WTC11 (cell line): ENCODE data around the gene KNDC1. TPM values are rescaled to one million over a fixed set of nuclear protein-coding genes. Genes with fewer than 3 reads are reported as not detected.

Experiments
- ATAC-seq: fragments of 200-7000 bp; cut with Tn5 transposase; 2 replicates; pipeline ENCODE4 v1.10.0; 2021; ENCODE audit warnings: mild to moderate bottlenecking, moderate library complexity
- CTCF ChIA-PET: fragments of 300-600 bp; sonication (Branson Sonifier 250); formaldehyde crosslinking; loops from one replicate; lab custom pipeline; 2021; ENCODE audit warnings: antibody characterized with exemption; lab: Charles Lee
- POLR2A ChIA-PET: fragments of 350-600 bp; sonication (Branson Sonifier 250); formaldehyde crosslinking; loops from one replicate; lab custom pipeline; 2021; ENCODE audit warnings: antibody characterized with exemption; lab: Charles Lee
- DNase-seq: peaks from one replicate; pipeline ENCODE4 v3.0.0; 2021; ENCODE audit warnings: low spot score
- H3K27ac Mint-ChIP-seq: 2 replicates; pipeline ENCODE4 v1.8.0; 2021; ENCODE audit warnings: mixed read lengths
- H3K27me3 Mint-ChIP-seq: 2 replicates; pipeline ENCODE4 v1.8.0; 2021; ENCODE audit warnings: low read depth, mild to moderate bottlenecking, moderate library complexity, mixed read lengths
- H3K36me3 Mint-ChIP-seq: 2 replicates; pipeline ENCODE4 v1.8.0; 2021; ENCODE audit warnings: mixed read lengths
- H3K4me1 Mint-ChIP-seq: 2 replicates; pipeline ENCODE4 v1.8.0; 2022; ENCODE audit warnings: mixed read lengths
- H3K4me3 Mint-ChIP-seq: 2 replicates; pipeline ENCODE4 v1.8.0; 2021; ENCODE audit warnings: mild to moderate bottlenecking, moderate library complexity, mixed read lengths
- H3K9me3 Mint-ChIP-seq: 2 replicates; pipeline ENCODE4 v1.8.0; 2021; ENCODE audit warnings: mixed read lengths
- ERG ChIP-seq: fragments of 250-450 bp; sonication (Bioruptor Pico); IDR thresholded peaks from 2 replicates; pipeline ENCODE4 v1.8.0; 2021; ENCODE audit warnings: mild to moderate bottlenecking
- IRF1 ChIP-seq: sonication (generic); formaldehyde crosslinking; IDR thresholded peaks from 2 replicates; pipeline ENCODE4 v1.8.0; 2023; ENCODE audit warnings: missing genetic modification reagents
- IRF2 ChIP-seq: sonication (generic); formaldehyde crosslinking; IDR thresholded peaks from 2 replicates; pipeline ENCODE4 v1.8.0; 2022; ENCODE audit warnings: low read depth, missing genetic modification reagents, borderline replicate concordance
- NFE2L1 ChIP-seq: sonication (generic); formaldehyde crosslinking; IDR thresholded peaks from 2 replicates; pipeline ENCODE4 v1.8.1; 2023; ENCODE audit warnings: missing genetic modification reagents
- NR2C2 ChIP-seq: sonication (generic); formaldehyde crosslinking; IDR thresholded peaks from 2 replicates; pipeline ENCODE4 v1.8.0; 2022; ENCODE audit warnings: mild to moderate bottlenecking, missing genetic modification reagents
- PRDM15 ChIP-seq: sonication (generic); formaldehyde crosslinking; IDR thresholded peaks from 2 replicates; pipeline ENCODE4 v1.8.0; 2022; ENCODE audit warnings: missing genetic modification reagents
- RELA ChIP-seq: sonication (generic); formaldehyde crosslinking; IDR thresholded peaks from 2 replicates; pipeline ENCODE4 v1.8.1; 2022; ENCODE audit warnings: missing genetic modification reagents, mild to moderate bottlenecking, borderline replicate concordance
- SMAD3 ChIP-seq: sonication (generic); formaldehyde crosslinking; IDR thresholded peaks from 2 replicates; pipeline ENCODE4 v1.8.0; 2022; ENCODE audit warnings: missing genetic modification reagents, mild to moderate bottlenecking, borderline replicate concordance
- SMAD4 ChIP-seq: sonication (generic); formaldehyde crosslinking; IDR thresholded peaks from 2 replicates; pipeline ENCODE4 v1.8.0; 2022; ENCODE audit warnings: mild to moderate bottlenecking, missing genetic modification reagents
- SP1 ChIP-seq: sonication (generic); formaldehyde crosslinking; conservative IDR thresholded peaks from 2 replicates; pipeline ENCODE4 v1.8.1; 2022; ENCODE audit warnings: missing genetic modification reagents
- TCF7 ChIP-seq: sonication (generic); formaldehyde crosslinking; IDR thresholded peaks from 2 replicates; pipeline ENCODE4 v1.8.0; 2022; ENCODE audit warnings: mild to moderate bottlenecking, low read depth, missing genetic modification reagents, moderate library complexity
- TEAD1 ChIP-seq: sonication (generic); formaldehyde crosslinking; IDR thresholded peaks from 2 replicates; pipeline ENCODE4 v1.8.0; 2022; ENCODE audit warnings: mild to moderate bottlenecking, missing genetic modification reagents
- TP53 ChIP-seq: sonication (generic); formaldehyde crosslinking; IDR thresholded peaks from 2 replicates; pipeline ENCODE4 v1.8.1; 2023; ENCODE audit warnings: mild to moderate bottlenecking, missing genetic modification reagents
- ZBTB43 ChIP-seq: sonication (generic); formaldehyde crosslinking; IDR thresholded peaks from 2 replicates; pipeline ENCODE4 v1.8.1; 2023; ENCODE audit warnings: mild to moderate bottlenecking, missing genetic modification reagents
- ZNF138 ChIP-seq: sonication (generic); formaldehyde crosslinking; conservative IDR thresholded peaks from 2 replicates; pipeline ENCODE4 v1.8.1; 2022; ENCODE audit warnings: mild to moderate bottlenecking, moderate library complexity, missing genetic modification reagents
- ZNF219 ChIP-seq: sonication (generic); formaldehyde crosslinking; IDR thresholded peaks from 2 replicates; pipeline ENCODE4 v1.8.0; 2023; ENCODE audit warnings: missing genetic modification reagents, mild to moderate bottlenecking, borderline replicate concordance
- ZNF232 ChIP-seq: sonication (generic); formaldehyde crosslinking; IDR thresholded peaks from 2 replicates; pipeline ENCODE4 v1.8.0; 2022; ENCODE audit warnings: mild to moderate bottlenecking, missing genetic modification reagents
- ZNF263 ChIP-seq: sonication (generic); formaldehyde crosslinking; IDR thresholded peaks from 2 replicates; pipeline ENCODE4 v1.8.1; 2022; ENCODE audit warnings: low read depth, mild to moderate bottlenecking, moderate library complexity, missing genetic modification reagents
- ZNF396 ChIP-seq: fragments of 250-450 bp; sonication (Bioruptor Pico); IDR thresholded peaks from 2 replicates; pipeline ENCODE4 v1.8.0; 2021; ENCODE audit warnings: mild to moderate bottlenecking, moderate library complexity, borderline replicate concordance
- total RNA-seq: library from RNA; stranded (reverse); gene quantifications from 3 replicates; pipeline ENCODE4 v1.2.3, GENCODE V29; 2021
- TF ChIP-seq, protein P1 (sequence below): sonication (generic); formaldehyde crosslinking; IDR thresholded peaks from 2 replicates; pipeline ENCODE4 v1.8.1; 2022; ENCODE audit warnings: mild to moderate bottlenecking, missing genetic modification reagents, moderate library complexity, borderline replicate concordance
- TF ChIP-seq, protein P2 (sequence below): sonication (generic); formaldehyde crosslinking; IDR thresholded peaks from 2 replicates; pipeline ENCODE4 v1.8.0; 2022; ENCODE audit warnings: mild to moderate bottlenecking, missing genetic modification reagents
- TF ChIP-seq, protein P3 (sequence below): sonication (generic); formaldehyde crosslinking; IDR thresholded peaks from 2 replicates; pipeline ENCODE4 v1.8.1; 2023; ENCODE audit warnings: mild to moderate bottlenecking, missing genetic modification reagents, moderate library complexity

The KNDC1 gene
- total RNA-seq, 1 experiment from 2014 or later: 26.6 TPM

DNA sequence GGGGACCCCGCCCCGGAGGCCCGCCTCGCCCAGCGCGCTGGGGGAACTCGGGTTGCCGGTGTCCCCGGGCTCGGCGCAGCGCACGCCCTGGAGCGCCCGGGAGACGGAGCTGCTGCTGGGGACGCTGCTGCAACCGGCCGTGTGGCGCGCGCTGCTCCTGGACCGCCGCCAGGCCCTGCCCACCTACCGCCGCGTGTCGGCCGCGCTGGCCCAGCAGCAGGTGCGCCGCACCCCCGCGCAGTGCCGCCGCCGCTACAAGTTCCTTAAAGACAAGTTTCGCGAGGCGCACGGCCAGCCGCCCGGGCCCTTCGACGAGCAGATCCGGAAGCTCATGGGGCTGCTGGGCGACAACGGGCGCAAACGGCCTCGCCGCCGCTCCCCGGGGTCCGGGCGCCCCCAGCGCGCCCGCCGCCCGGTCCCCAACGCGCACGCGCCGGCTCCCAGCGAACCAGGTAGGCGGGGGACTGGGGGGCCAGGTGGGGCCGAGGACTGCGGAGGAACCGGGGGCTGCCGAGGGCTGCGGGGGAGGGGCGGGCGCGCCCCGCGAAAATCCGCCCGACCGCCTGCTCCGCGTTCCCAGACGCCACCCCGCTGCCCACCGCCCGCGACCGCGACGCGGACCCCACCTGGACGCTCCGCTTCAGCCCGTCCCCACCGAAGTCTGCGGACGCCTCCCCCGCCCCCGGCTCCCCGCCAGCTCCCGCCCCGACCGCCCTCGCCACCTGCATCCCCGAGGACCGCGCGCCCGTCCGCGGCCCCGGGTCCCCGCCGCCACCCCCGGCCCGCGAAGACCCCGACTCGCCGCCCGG lies 70.6 kb downstream of the KNDC1 start (continued):
- TF ChIP-seq ZNF396 (CRISPR knock-in tag) (no peak), NR2C2 (CRISPR knock-in tag) (peak; percentile 40; the same call in 1 of the 2 replicates), SMAD4 (CRISPR knock-in tag) (no peak), ZNF232 (CRISPR knock-in tag) (no peak), ZNF263 (CRISPR knock-in tag) (0 out of 2 replicates have a peak, but pooled peaks have one; percentile 52), TEAD1 (CRISPR knock-in tag) (peak; percentile 37; the same call in 1 of the 2 replicates), TP53 (CRISPR knock-in tag) (no peak), IRF1 (0 out of 2 replicates have a peak, but pooled peaks have one; percentile 24)

- POLR2A ChIA-PET: no interaction called here
- ATAC-seq: no peak
- peak; percentile 68; the same call in 1 of the 2 replicates for TF ChIP-seq ZBTB43 (CRISPR knock-in tag)
- no peak for TF ChIP-seq SP1 (CRISPR knock-in tag)
- TF ChIP-seq, protein P1, sequence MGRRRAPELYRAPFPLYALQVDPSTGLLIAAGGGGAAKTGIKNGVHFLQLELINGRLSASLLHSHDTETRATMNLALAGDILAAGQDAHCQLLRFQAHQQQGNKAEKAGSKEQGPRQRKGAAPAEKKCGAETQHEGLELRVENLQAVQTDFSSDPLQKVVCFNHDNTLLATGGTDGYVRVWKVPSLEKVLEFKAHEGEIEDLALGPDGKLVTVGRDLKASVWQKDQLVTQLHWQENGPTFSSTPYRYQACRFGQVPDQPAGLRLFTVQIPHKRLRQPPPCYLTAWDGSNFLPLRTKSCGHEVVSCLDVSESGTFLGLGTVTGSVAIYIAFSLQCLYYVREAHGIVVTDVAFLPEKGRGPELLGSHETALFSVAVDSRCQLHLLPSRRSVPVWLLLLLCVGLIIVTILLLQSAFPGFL (CRISPR knock-in tag): no peak
- no peak for TF ChIP-seq NFE2L1 (CRISPR knock-in tag)
- no peak for TF ChIP-seq ERG (CRISPR knock-in tag)
- TF ChIP-seq TCF7 (CRISPR knock-in tag): 0 out of 2 replicates have a peak, but pooled peaks have one; percentile 42
- peak; percentile 78; the same call in 1 of the 2 replicates for TF ChIP-seq ZNF219
- TF ChIP-seq, protein P2, sequence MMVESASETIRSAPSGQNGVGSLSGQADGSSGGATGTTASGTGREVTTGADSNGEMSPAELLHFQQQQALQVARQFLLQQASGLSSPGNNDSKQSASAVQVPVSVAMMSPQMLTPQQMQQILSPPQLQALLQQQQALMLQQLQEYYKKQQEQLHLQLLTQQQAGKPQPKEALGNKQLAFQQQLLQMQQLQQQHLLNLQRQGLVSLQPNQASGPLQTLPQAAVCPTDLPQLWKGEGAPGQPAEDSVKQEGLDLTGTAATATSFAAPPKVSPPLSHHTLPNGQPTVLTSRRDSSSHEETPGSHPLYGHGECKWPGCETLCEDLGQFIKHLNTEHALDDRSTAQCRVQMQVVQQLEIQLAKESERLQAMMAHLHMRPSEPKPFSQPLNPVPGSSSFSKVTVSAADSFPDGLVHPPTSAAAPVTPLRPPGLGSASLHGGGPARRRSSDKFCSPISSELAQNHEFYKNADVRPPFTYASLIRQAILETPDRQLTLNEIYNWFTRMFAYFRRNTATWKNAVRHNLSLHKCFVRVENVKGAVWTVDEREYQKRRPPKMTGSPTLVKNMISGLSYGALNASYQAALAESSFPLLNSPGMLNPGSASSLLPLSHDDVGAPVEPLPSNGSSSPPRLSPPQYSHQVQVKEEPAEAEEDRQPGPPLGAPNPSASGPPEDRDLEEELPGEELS (CRISPR knock-in tag): peak; percentile 82; the same call in 1 of the 2 replicates
- no peak for TF ChIP-seq ZNF138 (CRISPR knock-in tag)
- TF ChIP-seq SMAD4 (CRISPR knock-in tag): no peak
- peak; percentile 20; the same call in 1 of the 2 replicates for TF ChIP-seq PRDM15 (CRISPR knock-in tag)
- TF ChIP-seq, protein P3, sequence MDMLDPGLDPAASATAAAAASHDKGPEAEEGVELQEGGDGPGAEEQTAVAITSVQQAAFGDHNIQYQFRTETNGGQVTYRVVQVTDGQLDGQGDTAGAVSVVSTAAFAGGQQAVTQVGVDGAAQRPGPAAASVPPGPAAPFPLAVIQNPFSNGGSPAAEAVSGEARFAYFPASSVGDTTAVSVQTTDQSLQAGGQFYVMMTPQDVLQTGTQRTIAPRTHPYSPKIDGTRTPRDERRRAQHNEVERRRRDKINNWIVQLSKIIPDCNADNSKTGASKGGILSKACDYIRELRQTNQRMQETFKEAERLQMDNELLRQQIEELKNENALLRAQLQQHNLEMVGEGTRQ (CRISPR knock-in tag): no peak
- TF ChIP-seq IRF2 (CRISPR knock-in tag): no peak
- TF ChIP-seq SMAD3 (CRISPR knock-in tag): 0 out of 2 replicates have a peak, but pooled peaks have one; percentile 54
- peak; percentile 72; the same call in 1 of the 2 replicates for TF ChIP-seq RELA (CRISPR knock-in tag)
Observed at GRCh38 chr10:133231244-133231945, 71.4 kb downstream of the KNDC1 start.

More at GRCh38 chr10:133231244-133231945, 71.4 kb downstream of the KNDC1 start:
- Mint-ChIP-seq H3K9me3 (no peaks in the 10 kb centered on the region), H3K36me3 (peaks cover 4% of the 10 kb centered on the region), H3K27me3 (peaks cover 63% of the 10 kb centered on the region), H3K27ac (peak overlapping the region; percentile 86), H3K4me3 (peak overlapping the region; percentile 80), H3K4me1 (peaks cover 44% of the 10 kb centered on the region)
- CTCF ChIA-PET: interaction anchor here (0.6 to 1.6 kb wide), 2 partner anchors 15 to 88 kb away, joined by 3 to 5 read pairs; no protein-coding TSS in a partner anchor
- DNase-seq: no peak
